ENCODE data around the gene RTEL1.

- TF ChIP-seq CTCF (IDR thresholded peaks at IDR 0.05; ENCODE audit: poor library complexity, severe bottlenecking) (no peak), REST (IDR thresholded peaks at IDR 0.05; ENCODE audit: borderline replicate concordance) (no peak)
These were observed 46.5 kb upstream of the RTEL1 start for GRCh38 chr20:63611646-63612045.
